Measurements from ENCODE around the gene TXN. TPM values are rescaled to one million over a fixed set of nuclear protein-coding genes. Genes with fewer than 3 reads are reported as not detected.

TXN gene
- total RNA-seq, 1 donor from 2014 or later: 302 TPM

DNA sequence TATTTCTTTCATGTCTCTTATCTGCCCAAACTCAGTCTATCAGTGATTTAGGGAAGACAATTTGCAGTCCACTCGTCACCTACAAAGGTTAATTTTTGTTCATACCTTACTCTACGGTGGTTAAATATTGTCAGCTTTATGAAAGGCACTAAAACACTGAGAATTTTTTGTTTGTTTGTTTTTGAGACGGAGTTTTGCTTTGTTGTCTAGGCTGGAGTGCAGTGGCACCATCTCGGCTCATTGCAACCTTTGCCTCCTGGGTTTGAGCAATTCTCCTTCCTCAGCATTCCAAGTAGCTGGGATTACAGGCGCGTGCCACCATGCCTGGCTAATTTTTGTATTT lies 26.4 kb upstream of the TXN start:
- Mint-ChIP-seq H3K36me3 (ENCODE audit: low read depth, unreplicated experiment) (no peaks in the 10 kb centered on the region), H3K9me3 (ENCODE audit: unreplicated experiment) (no peaks in the 10 kb centered on the region)
- no peak for TF ChIP-seq EZH2 (IDR thresholded peaks at IDR 0.05; ENCODE audit: insufficient read depth, low read length)
- TF ChIP-seq, protein P1, sequence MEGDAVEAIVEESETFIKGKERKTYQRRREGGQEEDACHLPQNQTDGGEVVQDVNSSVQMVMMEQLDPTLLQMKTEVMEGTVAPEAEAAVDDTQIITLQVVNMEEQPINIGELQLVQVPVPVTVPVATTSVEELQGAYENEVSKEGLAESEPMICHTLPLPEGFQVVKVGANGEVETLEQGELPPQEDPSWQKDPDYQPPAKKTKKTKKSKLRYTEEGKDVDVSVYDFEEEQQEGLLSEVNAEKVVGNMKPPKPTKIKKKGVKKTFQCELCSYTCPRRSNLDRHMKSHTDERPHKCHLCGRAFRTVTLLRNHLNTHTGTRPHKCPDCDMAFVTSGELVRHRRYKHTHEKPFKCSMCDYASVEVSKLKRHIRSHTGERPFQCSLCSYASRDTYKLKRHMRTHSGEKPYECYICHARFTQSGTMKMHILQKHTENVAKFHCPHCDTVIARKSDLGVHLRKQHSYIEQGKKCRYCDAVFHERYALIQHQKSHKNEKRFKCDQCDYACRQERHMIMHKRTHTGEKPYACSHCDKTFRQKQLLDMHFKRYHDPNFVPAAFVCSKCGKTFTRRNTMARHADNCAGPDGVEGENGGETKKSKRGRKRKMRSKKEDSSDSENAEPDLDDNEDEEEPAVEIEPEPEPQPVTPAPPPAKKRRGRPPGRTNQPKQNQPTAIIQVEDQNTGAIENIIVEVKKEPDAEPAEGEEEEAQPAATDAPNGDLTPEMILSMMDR (IDR thresholded peaks at IDR 0.05; ENCODE audit: insufficient read depth, low read depth, low read length): no peak

GRCh38 chr9:110282018-110282738 lies 25.9 kb upstream of the TXN start:
- peaks cover 11% of the 10 kb centered on the region for H3K4me1 ChIP-seq (ENCODE audit: insufficient read depth, low read length)
- H3K27me3 ChIP-seq (ENCODE audit: insufficient read depth, low read length): no peaks in the 10 kb centered on the region
- H3K4me3 ChIP-seq (ENCODE audit: insufficient read depth, low read depth, low read length): no peak overlapping the region
- no peak overlapping the region for H3K9ac ChIP-seq (ENCODE audit: low read length)
- H3K4me3 Mint-ChIP-seq (ENCODE audit: unreplicated experiment): no peak overlapping the region
- H4K20me1 ChIP-seq (ENCODE audit: insufficient read depth, low read length): no peaks in the 10 kb centered on the region
- H3K4me2 ChIP-seq (ENCODE audit: low read length): no peak overlapping the region
- no peak overlapping the region for H3K27ac Mint-ChIP-seq (ENCODE audit: unreplicated experiment)
- no peak for TF ChIP-seq EZH2 (IDR thresholded peaks at IDR 0.05; ENCODE audit: insufficient read depth, low read length)
- TF ChIP-seq, protein P1 (IDR thresholded peaks at IDR 0.05; ENCODE audit: insufficient read depth, low read depth, low read length): no peak
- no peaks in the 10 kb centered on the region for H3K79me2 ChIP-seq (ENCODE audit: insufficient read depth, low read length)
- no peaks in the 10 kb centered on the region for H3K9me3 ChIP-seq (ENCODE audit: insufficient read depth, low read depth, low read length)
- no peak for FAIRE-seq
- H3K36me3 ChIP-seq (ENCODE audit: insufficient read depth, low read length): no peaks in the 10 kb centered on the region
- H3K36me3 Mint-ChIP-seq (ENCODE audit: low read depth, unreplicated experiment): no peaks in the 10 kb centered on the region
- DNase-seq (ENCODE audit: low read depth): peak; percentile 56
- no peak overlapping the region for H2AFZ ChIP-seq (ENCODE audit: low read depth, low read length)
- H3K4me1 Mint-ChIP-seq (ENCODE audit: low read depth, unreplicated experiment): peaks cover 11% of the 10 kb centered on the region
- H3K9me3 Mint-ChIP-seq (ENCODE audit: unreplicated experiment): no peaks in the 10 kb centered on the region
- no peaks in the 10 kb centered on the region for H3K27me3 Mint-ChIP-seq (ENCODE audit: low read depth, unreplicated experiment)
- H3K27ac ChIP-seq (ENCODE audit: low read depth, low read length): no peak overlapping the region

More for the DNA sequence above, 26.4 kb upstream of the TXN start:
- no peaks in the 10 kb centered on the region for H3K27me3 ChIP-seq (ENCODE audit: insufficient read depth, low read length)
- H3K27ac Mint-ChIP-seq (ENCODE audit: unreplicated experiment): no peak overlapping the region
- no peak overlapping the region for H3K4me3 Mint-ChIP-seq (ENCODE audit: unreplicated experiment)
- no peak overlapping the region for H3K4me3 ChIP-seq (ENCODE audit: insufficient read depth, low read depth, low read length)
- H2AFZ ChIP-seq (ENCODE audit: low read depth, low read length): no peak overlapping the region
- DNase-seq (ENCODE audit: low read depth) (no peak), FAIRE-seq (no peak)
- no peak overlapping the region for H3K27ac ChIP-seq (ENCODE audit: low read depth, low read length)
- H3K4me2 ChIP-seq (ENCODE audit: low read length): no peak overlapping the region
- H3K9me3 ChIP-seq (ENCODE audit: insufficient read depth, low read depth, low read length): no peaks in the 10 kb centered on the region
- H3K4me1 ChIP-seq (ENCODE audit: insufficient read depth, low read length): peaks cover 8% of the 10 kb centered on the region
- H3K79me2 ChIP-seq (ENCODE audit: insufficient read depth, low read length): no peaks in the 10 kb centered on the region
- H3K9ac ChIP-seq (ENCODE audit: low read length): no peak overlapping the region
- H3K27me3 Mint-ChIP-seq (ENCODE audit: low read depth, unreplicated experiment): no peaks in the 10 kb centered on the region
- H3K4me1 Mint-ChIP-seq (ENCODE audit: low read depth, unreplicated experiment): peaks cover 11% of the 10 kb centered on the region
- no peaks in the 10 kb centered on the region for H3K36me3 ChIP-seq (ENCODE audit: insufficient read depth, low read length)
- no peaks in the 10 kb centered on the region for H4K20me1 ChIP-seq (ENCODE audit: insufficient read depth, low read length)

DNA sequence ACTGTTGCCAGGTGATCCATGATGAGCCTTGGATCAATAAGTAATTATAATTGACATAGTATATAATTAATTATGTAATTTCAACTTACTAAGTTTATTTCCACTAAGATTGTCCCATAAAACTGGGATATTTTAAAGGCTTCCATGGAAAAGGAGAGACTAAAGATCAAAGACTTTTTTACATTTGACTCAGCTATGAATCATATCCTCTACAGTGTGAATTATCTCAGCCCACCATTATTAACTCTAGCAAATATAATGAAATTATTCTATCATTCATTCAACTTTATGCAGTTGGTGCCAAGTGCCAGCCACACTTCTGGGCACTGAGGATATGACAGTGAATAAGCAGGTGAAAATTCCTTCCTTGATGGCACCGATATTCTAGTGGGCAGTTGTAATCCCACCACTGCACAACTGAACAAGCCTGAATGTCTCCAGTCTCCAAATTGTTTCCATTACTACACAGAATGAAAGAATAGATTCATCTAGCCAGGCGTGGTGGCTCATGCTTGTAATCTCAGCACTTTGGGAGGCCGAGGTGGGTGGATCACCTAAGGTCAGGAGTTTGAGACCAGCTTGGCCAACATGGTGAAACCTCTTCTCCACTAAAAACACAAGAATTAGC lies 21.9 kb upstream of the TXN start:
- Histone ChIP-seq H3K27me3 (ENCODE audit: insufficient read depth, low read length) (no peaks in the 10 kb centered on the region), H3K4me3 (ENCODE audit: insufficient read depth, low read depth, low read length) (no peak overlapping the region), H3K36me3 (ENCODE audit: insufficient read depth, low read length) (no peaks in the 10 kb centered on the region), H2AFZ (ENCODE audit: low read depth, low read length) (no peak overlapping the region), H3K4me1 (ENCODE audit: insufficient read depth, low read length) (peaks cover 11% of the 10 kb centered on the region), H3K27ac (ENCODE audit: low read depth, low read length) (peak overlapping the region; percentile 23), H3K9ac (ENCODE audit: low read length) (no peak overlapping the region), H3K9me3 (ENCODE audit: insufficient read depth, low read depth, low read length) (no peaks in the 10 kb centered on the region), H4K20me1 (ENCODE audit: insufficient read depth, low read length) (no peaks in the 10 kb centered on the region), H3K79me2 (ENCODE audit: insufficient read depth, low read length) (no peaks in the 10 kb centered on the region), H3K4me2 (ENCODE audit: low read length) (peak overlapping the region; percentile 48)
- no peak overlapping the region for H3K4me3 Mint-ChIP-seq (ENCODE audit: unreplicated experiment)
- no peak overlapping the region for H3K27ac Mint-ChIP-seq (ENCODE audit: unreplicated experiment)
- H3K27me3 Mint-ChIP-seq (ENCODE audit: low read depth, unreplicated experiment): peaks cover 3% of the 10 kb centered on the region
- FAIRE-seq (no peak), DNase-seq (ENCODE audit: low read depth) (peak; percentile 49)
- H3K4me1 Mint-ChIP-seq (ENCODE audit: low read depth, unreplicated experiment): peaks cover 11% of the 10 kb centered on the region
- H3K9me3 Mint-ChIP-seq (ENCODE audit: unreplicated experiment): no peaks in the 10 kb centered on the region
- TF ChIP-seq EZH2 (IDR thresholded peaks at IDR 0.05; ENCODE audit: insufficient read depth, low read length): no peak
- TF ChIP-seq, protein P1 (IDR thresholded peaks at IDR 0.05; ENCODE audit: insufficient read depth, low read depth, low read length): no peak
- no peaks in the 10 kb centered on the region for H3K36me3 Mint-ChIP-seq (ENCODE audit: low read depth, unreplicated experiment)
